HG02798 (cell line): ENCODE measurements around the gene ANKRD6.

Source experiments
- ATAC-seq: cut with Tn5 transposase; IDR thresholded peaks from one replicate; pipeline ENCODE4 v1.9.1; 2021; ENCODE audit warnings: mild to moderate bottlenecking; ENCODE audit not compliant: unreplicated experiment, poor library complexity

Gene ANKRD6

GRCh38 chr6:89412071-89413005 is 20.6 kb upstream of the ANKRD6 start, which contains the start of gene RRAGD:
RRAGD (minus strand) TSS chr6:89412273; CDS start chr6:89411993, 280 bp downstream.
- ATAC-seq, result peak; percentile 82

- ATAC-seq, result no peak
Measured at GRCh38 chr6:89413006-89413400, 19.9 kb upstream of the ANKRD6 start.

- ATAC-seq, result no peak
Measured at GRCh38 chr6:89414215-89414614, 18.7 kb upstream of the ANKRD6 start.

DNA sequence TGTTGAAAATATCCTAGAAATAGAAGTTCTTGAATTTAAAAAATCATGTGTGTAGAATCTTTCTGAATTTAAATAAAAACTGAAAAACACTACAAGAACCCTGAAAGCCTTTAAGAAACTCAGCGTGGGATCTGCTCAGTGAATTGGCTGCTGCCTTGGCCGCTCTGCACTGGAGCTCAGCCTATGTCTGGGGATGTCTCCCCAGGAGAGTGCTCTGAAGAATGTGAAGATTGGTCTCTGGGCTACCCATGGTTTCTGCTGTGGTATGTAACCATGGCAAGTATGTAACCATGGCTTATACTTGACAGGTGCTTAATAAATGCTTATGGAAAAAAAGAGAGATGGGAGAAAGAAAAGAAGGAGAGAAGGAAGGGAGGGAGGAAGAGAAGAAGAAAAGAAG is 17.8 kb upstream of the ANKRD6 start:
- no peak for ATAC-seq

DNA sequence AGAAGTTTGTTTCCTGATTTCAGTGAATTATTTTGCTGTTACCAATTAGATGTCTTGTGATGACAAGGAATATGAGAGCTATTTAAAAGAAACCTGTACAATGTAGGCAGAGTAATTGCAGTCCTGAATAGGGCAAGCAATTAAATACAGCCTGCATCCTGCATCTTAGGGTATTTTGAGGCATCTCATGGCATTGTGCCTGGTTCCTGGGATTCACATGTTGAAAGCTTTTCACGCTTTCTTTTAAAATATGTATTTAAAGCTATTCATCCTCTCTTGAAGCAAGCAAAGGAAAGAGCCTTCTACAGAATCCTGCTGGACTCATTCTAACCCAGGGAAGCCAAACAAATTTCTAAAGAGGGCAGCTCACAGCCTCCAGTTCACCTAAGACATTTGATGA is 16.2 kb upstream of the ANKRD6 start:
- no peak for ATAC-seq

DNA sequence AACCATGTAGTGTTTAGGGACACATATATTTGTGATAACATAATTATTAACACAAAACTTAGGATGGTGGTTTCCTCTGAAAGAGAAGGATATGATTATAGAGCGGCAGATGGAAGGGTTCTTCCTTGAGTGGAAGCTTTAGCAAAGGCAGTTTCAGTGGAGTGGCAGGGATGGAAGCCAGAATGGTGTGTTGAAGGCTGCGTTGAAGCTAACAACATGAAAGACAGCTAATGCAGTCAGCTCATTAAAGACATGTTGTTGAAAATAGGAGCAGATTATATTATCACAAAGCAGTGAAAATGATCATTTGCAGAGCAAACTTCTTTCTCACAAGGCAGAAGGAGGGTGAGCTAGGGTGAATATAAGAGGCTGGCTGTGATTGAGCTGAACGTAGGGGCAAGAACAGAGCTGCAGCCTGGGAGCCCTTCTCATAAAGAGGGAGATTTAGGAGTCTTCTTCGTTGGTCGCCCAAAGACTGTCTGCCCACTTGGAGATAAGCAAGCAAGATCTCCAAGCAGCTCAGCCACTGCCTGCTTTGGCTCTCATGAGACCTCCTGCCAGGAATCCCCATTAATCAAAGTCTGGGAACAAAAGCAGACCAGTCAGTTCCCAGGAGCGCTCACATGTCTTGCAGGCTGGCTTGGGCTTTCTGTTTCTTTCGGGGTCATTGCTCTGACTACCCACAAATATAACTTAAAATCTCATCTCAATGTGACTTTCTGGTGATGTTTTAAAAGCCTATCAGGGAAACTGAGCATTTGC is 2.6 kb upstream of the ANKRD6 start:
- ATAC-seq, result no peak

GRCh38 chr6:89433252-89434149 is 549 bp downstream of the ANKRD6 start:
- peak; percentile 34 for ATAC-seq

DNA sequence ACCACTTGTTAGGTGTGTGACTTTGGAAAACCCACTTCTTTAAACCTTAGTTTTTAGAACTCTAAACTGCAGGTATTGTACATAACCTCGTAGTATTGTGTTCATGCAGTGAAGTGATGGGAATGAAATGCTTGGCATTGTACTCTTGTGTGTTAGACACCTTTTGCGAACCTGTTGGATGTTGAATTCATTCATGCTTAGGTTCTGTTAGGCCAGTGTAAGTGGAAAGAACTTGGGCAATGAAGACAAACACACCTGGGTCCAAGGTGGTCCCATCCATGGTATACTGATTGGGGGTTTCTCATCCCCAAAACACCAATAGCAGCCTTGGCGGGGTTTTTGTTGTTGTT is 1.2 kb downstream of the ANKRD6 start:
- no peak for ATAC-seq

DNA sequence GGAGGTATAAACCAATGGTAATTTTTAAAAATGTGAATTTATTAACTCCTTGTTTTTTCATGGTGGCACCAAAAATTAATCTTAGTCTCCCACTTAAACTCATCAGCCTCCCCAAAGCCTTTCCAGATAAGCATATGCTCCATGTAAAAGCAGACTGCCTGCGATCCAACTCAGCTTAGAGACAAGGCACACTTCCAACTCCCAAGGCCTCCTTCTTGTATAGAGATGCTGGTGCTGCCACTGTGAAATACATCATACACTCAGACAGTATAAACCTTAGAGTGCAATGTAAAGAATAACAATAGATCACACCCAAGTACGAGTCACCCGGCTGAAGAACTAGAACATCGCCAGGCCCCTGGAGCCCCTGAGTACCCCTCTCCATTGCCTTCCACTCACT is 2.0 kb downstream of the ANKRD6 start:
- ATAC-seq, result no peak

GRCh38 chr6:89436226-89436625 is 3.3 kb downstream of the ANKRD6 start:
- no peak for ATAC-seq

DNA sequence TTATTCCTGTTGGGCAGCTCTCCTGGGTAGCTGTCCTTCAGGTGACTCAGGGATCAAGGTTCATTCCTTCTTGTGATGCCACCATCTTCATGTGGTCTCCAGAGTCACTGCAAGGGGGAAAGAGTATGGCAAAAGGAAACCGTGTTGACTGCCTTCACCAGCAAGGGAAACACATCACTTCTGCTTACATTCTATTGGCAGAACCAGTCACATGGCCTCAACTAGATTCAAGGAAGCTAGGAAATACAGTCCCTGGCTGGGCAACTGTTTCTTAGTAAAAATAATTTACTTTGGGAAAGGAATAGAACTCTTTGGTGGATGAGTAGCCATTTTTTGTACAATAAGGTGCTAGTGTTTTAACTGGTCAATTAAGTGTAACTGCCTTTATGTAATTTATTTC is 5.3 kb downstream of the ANKRD6 start:
- ATAC-seq, result no peak

DNA sequence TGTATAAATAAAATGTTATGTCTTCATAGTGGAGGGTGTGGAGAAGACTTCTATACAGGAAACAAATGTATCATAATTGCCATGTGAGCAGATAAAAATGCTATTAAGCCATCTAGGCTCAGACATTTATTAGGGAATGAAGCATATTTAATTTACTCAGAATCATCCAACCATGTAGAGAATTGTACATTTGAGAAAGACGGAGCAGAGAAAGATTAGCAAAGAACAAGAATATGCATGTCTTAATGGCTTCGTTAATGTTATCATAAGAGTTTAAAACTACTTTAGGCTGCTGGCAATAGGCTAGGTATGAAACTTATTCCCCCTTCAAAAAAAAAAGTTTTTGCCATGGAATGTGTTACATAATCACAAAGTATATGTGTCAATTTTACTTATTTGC is 6.1 kb downstream of the ANKRD6 start:
- ATAC-seq, result no peak

DNA sequence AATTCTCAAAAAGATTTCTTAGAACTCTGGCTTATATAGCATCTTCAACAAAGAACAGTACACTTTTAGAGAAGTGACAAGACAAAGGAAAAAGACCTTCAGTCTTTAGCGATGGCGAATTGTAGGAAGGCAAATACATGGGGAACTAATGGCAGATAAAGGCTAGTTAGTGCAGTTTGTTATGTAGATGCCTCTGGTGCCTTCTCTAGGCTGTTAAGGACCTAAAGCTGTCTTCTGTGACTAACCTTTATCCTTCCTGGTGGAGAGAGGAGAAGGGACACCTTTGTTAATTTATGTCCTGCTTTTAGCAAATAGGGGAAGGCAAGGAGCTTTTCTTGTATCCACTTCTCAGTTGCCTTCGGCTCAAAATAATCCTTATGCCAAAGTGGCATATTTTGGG is 7.2 kb downstream of the ANKRD6 start:
- ATAC-seq, result no peak

- no peak for ATAC-seq
Measured at GRCh38 chr6:89443658-89444057, 10.7 kb downstream of the ANKRD6 start.

- ATAC-seq, result no peak
Measured at GRCh38 chr6:89449193-89449592, 16.2 kb downstream of the ANKRD6 start.

- no peak for ATAC-seq
Measured at GRCh38 chr6:89452281-89452680, 19.3 kb downstream of the ANKRD6 start.

- ATAC-seq, result no peak
Measured at GRCh38 chr6:89454300-89454699, 21.3 kb downstream of the ANKRD6 start.

GRCh38 chr6:89458704-89459103 is 25.8 kb downstream of the ANKRD6 start:
- ATAC-seq, result no peak

DNA sequence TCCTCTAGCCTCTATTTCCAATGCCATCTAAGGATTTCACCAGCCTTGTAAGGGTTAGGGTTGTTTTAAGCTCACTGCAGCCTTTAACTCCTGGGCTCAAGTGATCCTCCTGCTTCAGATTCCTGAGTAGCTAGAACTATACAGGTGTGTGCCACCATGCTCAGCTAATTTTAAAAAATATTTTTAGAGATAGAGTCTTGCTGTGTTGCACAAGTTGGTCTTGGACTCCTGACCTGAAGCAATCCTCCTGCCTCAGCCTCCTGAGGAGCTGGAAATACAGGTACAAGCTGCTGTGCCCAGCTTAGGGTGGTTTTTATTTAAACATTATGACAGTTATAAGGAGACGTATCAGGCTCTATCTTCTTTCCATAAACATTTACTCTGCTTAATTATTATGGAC is 26.5 kb downstream of the ANKRD6 start:
- ATAC-seq, result no peak

DNA sequence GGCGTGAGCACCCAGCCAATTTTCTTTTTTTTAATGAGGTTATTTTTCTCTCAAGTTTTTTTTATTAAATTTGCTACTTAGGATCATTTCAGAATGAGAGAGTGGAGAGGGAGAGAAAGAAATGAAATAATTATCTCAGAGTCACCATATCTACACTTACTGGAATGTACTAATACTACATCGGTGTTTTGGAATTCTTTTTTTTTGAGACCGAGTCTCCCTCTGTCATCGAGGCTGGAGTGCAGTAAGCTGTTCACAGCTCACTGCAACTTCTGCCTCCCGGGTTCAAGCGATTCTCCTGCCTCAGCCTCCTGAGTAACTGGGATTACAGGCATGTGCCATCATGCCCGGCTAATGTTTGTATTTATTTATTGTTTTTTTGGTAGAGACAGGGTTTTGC is 27.8 kb downstream of the ANKRD6 start:
- ATAC-seq, result no peak

DNA sequence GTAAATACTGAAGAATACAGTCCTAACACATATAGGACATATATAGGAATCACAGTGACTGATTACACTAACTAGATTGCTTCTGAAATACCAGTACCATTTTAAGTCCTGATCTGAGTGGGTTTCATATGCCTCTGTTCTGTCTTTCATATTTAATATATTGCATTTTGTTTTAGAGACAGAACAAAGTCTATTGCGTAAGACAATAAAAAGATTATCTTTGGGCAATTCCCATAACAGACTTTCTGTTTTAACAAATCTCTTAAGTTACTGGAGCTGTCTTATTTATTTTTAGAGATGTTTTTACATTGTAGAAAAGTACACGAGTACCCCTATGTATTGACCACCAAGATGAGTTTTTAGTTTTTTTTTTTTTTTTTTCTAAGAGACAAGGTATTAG is 29.6 kb downstream of the ANKRD6 start:
- no peak for ATAC-seq
